ENCODE measurements around the gene CABP4.
"Not testable (repeated sequence)": the region's sequence is repeated elsewhere in the genome, so short reads cannot be mapped to it uniquely, and the experiment has no call there.

The CABP4 gene

GRCh38 chr11:67453816-67454732 is 1.1 kb upstream of the CABP4 start:
- DNase-seq (ENCODE audit: low read depth, low spot score): no peak

- DNase-seq (ENCODE audit: low read depth, low spot score): no peak
Observed at GRCh38 chr11:67456068-67456705, 1.0 kb downstream of the CABP4 start.

- DNase-seq (ENCODE audit: low read depth, low spot score): no peak
Observed at GRCh38 chr11:67457453-67457852, 2.3 kb downstream of the CABP4 start.

GRCh38 chr11:67458266-67458665 is 3.1 kb downstream of the CABP4 start:
- DNase-seq (ENCODE audit: low read depth, low spot score): no peak

GRCh38 chr11:67463186-67463585 is 8.0 kb downstream of the CABP4 start:
- DNase-seq (ENCODE audit: low read depth, low spot score): no peak

GRCh38 chr11:67463680-67464410 is 8.7 kb downstream of the CABP4 start:
- DNase-seq (ENCODE audit: low read depth, low spot score): no peak

GRCh38 chr11:67464411-67465188 is 9.4 kb downstream of the CABP4 start:
- no peak for DNase-seq (ENCODE audit: low read depth, low spot score)

GRCh38 chr11:67465189-67465510 is 10.0 kb downstream of the CABP4 start:
- DNase-seq (ENCODE audit: low read depth, low spot score): no peak

GRCh38 chr11:67465530-67465929 is 10.4 kb downstream of the CABP4 start:
- DNase-seq (ENCODE audit: low read depth, low spot score): not testable (repeated sequence)

GRCh38 chr11:67466367-67466766 is 11.2 kb downstream of the CABP4 start:
- no peak for DNase-seq (ENCODE audit: low read depth, low spot score)

- DNase-seq (ENCODE audit: low read depth, low spot score): no peak
Observed at GRCh38 chr11:67466962-67467771, 12.0 kb downstream of the CABP4 start.

GRCh38 chr11:67468056-67468455 is 12.9 kb downstream of the CABP4 start:
- no peak for DNase-seq (ENCODE audit: low read depth, low spot score)

- DNase-seq (ENCODE audit: low read depth, low spot score): no peak
Observed at GRCh38 chr11:67468456-67468758, 13.3 kb downstream of the CABP4 start.

GRCh38 chr11:67468759-67469507 is 13.8 kb downstream of the CABP4 start, which contains the start of gene TMEM134:
Gene TMEM134, minus strand, starts transcription at chr11:67469251. Its CDS starts 59 bp downstream, at chr11:67469192.
- DNase-seq (ENCODE audit: low read depth, low spot score): peak; percentile 48

- no peak for DNase-seq (ENCODE audit: low read depth, low spot score)
Observed at GRCh38 chr11:67469508-67469811, 14.3 kb downstream of the CABP4 start.

- no peak for DNase-seq (ENCODE audit: low read depth, low spot score)
Observed at GRCh38 chr11:67470337-67471002, 15.3 kb downstream of the CABP4 start.

GRCh38 chr11:67472882-67473281 is 17.7 kb downstream of the CABP4 start:
- no peak for DNase-seq (ENCODE audit: low read depth, low spot score)

GRCh38 chr11:67476692-67477091 is 21.5 kb downstream of the CABP4 start:
- DNase-seq (ENCODE audit: low read depth, low spot score): not testable (repeated sequence)

- DNase-seq (ENCODE audit: low read depth, low spot score): not testable (repeated sequence)
Observed at GRCh38 chr11:67477344-67478050, 22.3 kb downstream of the CABP4 start.

Measured in iPS DF 19.7 (cell line).